ENCODE data around the gene NFYA.

DNA sequence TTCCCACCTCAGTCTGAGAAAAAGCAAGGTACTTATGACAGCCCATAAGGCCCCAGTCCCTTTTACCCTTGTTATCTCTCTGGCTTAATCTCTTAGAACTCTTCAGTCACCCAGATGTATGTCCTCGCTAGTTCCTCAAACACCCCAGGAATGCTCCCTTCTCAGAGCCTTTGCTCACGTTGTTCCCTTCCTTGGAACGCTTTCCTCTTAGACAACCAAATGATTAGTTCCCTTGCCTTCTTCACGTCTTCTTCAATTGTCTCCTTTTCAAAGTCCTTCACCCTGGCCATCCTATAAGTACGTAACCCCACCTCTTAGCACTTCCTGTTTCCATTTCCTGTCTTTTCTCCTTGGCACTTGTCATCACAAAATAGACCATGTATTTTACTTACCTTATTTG, 20.9 kb upstream of the NFYA start:
- TF ChIP-seq POLR2A (IDR thresholded peaks at IDR 0.05) (no peak), POLR2AphosphoS5 (IDR thresholded peaks at IDR 0.05) (no peak)
- TF ChIP-seq, protein P1, sequence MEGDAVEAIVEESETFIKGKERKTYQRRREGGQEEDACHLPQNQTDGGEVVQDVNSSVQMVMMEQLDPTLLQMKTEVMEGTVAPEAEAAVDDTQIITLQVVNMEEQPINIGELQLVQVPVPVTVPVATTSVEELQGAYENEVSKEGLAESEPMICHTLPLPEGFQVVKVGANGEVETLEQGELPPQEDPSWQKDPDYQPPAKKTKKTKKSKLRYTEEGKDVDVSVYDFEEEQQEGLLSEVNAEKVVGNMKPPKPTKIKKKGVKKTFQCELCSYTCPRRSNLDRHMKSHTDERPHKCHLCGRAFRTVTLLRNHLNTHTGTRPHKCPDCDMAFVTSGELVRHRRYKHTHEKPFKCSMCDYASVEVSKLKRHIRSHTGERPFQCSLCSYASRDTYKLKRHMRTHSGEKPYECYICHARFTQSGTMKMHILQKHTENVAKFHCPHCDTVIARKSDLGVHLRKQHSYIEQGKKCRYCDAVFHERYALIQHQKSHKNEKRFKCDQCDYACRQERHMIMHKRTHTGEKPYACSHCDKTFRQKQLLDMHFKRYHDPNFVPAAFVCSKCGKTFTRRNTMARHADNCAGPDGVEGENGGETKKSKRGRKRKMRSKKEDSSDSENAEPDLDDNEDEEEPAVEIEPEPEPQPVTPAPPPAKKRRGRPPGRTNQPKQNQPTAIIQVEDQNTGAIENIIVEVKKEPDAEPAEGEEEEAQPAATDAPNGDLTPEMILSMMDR (IDR thresholded peaks at IDR 0.05), result no peak
